Ishikawa (cell line): ENCODE results near the gene GK2.

Experiments
- CREB1 ChIP-seq: IDR thresholded peaks from 2 replicates; pipeline ENCODE4 v1.6.1; 2012; ENCODE audit warnings: low read depth
- EP300 ChIP-seq: IDR thresholded peaks from 2 replicates; pipeline ENCODE4 v1.6.1; 2012; ENCODE audit warnings: borderline replicate concordance
- RAD21 ChIP-seq: IDR thresholded peaks from 2 replicates; pipeline ENCODE4 v1.6.1; 2012; ENCODE audit warnings: low read depth
- TAF1 ChIP-seq: IDR thresholded peaks from 2 replicates; pipeline ENCODE4 v1.6.1; 2012; ENCODE audit warnings: low read depth, mild to moderate bottlenecking
- TCF12 ChIP-seq: IDR thresholded peaks from 2 replicates; pipeline ENCODE4 v1.6.1; 2012; ENCODE audit warnings: low read depth
- TF ChIP-seq, protein P1 (sequence below): IDR thresholded peaks from 2 replicates; pipeline ENCODE4 v1.6.1; 2012; ENCODE audit warnings: low read depth, mild to moderate bottlenecking
- TF ChIP-seq, protein P2 (sequence below): IDR thresholded peaks from 2 replicates; pipeline ENCODE4 v1.6.1; 2012

DNA sequence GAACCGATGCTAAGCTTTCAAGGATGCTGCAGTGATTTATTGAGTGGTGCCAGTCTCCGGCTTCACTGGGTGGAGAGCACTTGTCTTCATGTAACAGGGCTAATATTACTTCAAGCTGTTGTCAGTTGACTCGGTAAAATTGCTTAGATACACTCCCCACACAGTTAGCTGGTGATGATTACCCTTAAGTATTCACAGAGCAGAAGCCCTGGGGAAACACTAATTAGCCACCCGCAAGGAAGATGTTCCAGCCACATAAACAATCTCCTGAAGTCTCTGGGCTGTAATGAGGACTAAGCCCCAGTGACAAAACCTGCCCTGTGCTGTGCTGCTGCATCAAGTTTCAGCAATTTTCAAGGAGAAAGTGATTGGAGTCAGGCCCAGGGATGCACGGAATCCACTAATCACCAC lies 37.3 kb upstream of the GK2 start:
- TF ChIP-seq TAF1 = no peak
- TF ChIP-seq TCF12 = no peak
- TF ChIP-seq, protein P1, sequence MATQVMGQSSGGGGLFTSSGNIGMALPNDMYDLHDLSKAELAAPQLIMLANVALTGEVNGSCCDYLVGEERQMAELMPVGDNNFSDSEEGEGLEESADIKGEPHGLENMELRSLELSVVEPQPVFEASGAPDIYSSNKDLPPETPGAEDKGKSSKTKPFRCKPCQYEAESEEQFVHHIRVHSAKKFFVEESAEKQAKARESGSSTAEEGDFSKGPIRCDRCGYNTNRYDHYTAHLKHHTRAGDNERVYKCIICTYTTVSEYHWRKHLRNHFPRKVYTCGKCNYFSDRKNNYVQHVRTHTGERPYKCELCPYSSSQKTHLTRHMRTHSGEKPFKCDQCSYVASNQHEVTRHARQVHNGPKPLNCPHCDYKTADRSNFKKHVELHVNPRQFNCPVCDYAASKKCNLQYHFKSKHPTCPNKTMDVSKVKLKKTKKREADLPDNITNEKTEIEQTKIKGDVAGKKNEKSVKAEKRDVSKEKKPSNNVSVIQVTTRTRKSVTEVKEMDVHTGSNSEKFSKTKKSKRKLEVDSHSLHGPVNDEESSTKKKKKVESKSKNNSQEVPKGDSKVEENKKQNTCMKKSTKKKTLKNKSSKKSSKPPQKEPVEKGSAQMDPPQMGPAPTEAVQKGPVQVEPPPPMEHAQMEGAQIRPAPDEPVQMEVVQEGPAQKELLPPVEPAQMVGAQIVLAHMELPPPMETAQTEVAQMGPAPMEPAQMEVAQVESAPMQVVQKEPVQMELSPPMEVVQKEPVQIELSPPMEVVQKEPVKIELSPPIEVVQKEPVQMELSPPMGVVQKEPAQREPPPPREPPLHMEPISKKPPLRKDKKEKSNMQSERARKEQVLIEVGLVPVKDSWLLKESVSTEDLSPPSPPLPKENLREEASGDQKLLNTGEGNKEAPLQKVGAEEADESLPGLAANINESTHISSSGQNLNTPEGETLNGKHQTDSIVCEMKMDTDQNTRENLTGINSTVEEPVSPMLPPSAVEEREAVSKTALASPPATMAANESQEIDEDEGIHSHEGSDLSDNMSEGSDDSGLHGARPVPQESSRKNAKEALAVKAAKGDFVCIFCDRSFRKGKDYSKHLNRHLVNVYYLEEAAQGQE = no peak
- TF ChIP-seq, protein P2, sequence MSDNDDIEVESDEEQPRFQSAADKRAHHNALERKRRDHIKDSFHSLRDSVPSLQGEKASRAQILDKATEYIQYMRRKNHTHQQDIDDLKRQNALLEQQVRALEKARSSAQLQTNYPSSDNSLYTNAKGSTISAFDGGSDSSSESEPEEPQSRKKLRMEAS = no peak
- TF ChIP-seq EP300 = no peak
- TF ChIP-seq RAD21 = no peak
- TF ChIP-seq CREB1 = no peak
